Common myeloid progenitor, CD34-positive (primary cell): Measurements from ENCODE around the gene YTHDF2.

Source experiments
- CTCF ChIA-PET: fragments of 350-600 bp; sonication (Branson Sonifier 250); formaldehyde crosslinking; loops from one replicate; lab custom pipeline; 2021; ENCODE audit warnings: antibody characterized with exemption; lab: Charles Lee
- POLR2A ChIA-PET: fragments of 350-600 bp; sonication (Branson Sonifier 250); formaldehyde crosslinking; loops from one replicate; lab custom pipeline; 2021; ENCODE audit warnings: antibody characterized with exemption; lab: Charles Lee
- DNase-seq, 3 donors: peaks; one replicate each; pipeline versions ENCODE4 v3.0.0 to v3.0.0-alpha.2; 2013
- H3K27ac ChIP-seq, 2 experiments: 1 replicate in 1 of 2; 2 replicates in 1 of 2; pipeline ENCODE4 v1.7.0; 2013; ENCODE audit warnings: inconsistent platforms in 2 of 2, low read length in 2 of 2, mild to moderate bottlenecking in 2 of 2, low read depth in 1 of 2, moderate library complexity in 1 of 2; ENCODE audit not compliant: severe bottlenecking in 2 of 2, insufficient read depth in 1 of 2, poor library complexity in 1 of 2
- H3K27me3 ChIP-seq, 5 experiments: replicated peaks in 2 of 5; 1 replicate in 3 of 5; 2 replicates in 2 of 5; pipeline versions ENCODE4 v1.6.1 to v1.7.0; 2013; ENCODE audit warnings: low read length in 4 of 5, mild to moderate bottlenecking in 2 of 5, moderate library complexity in 2 of 5, inconsistent platforms in 1 of 5; ENCODE audit not compliant: insufficient read depth in 5 of 5, control insufficient read depth in 4 of 5
- H3K36me3 ChIP-seq, 4 experiments: 1 replicate in 2 of 4; 2 replicates in 2 of 4; pipeline versions ENCODE4 v1.6.1 to v1.7.0; 2013; ENCODE audit warnings: low read length in 3 of 4, control low read depth in 1 of 4, mild to moderate bottlenecking in 1 of 4; ENCODE audit not compliant: control insufficient read depth in 4 of 4, insufficient read depth in 4 of 4
- H3K4me1 ChIP-seq, 4 experiments: 1 replicate in 3 of 4; 2 replicates in 1 of 4; pipeline versions ENCODE4 v1.6.1 to v1.7.1; 2013; ENCODE audit warnings: low read length in 3 of 4, mild to moderate bottlenecking in 3 of 4, control low read depth in 1 of 4, inconsistent platforms in 1 of 4, moderate library complexity in 1 of 4; ENCODE audit not compliant: control insufficient read depth in 4 of 4, insufficient read depth in 4 of 4; ENCODE audit errors: control extremely low read depth in 1 of 4
- H3K4me3 ChIP-seq, 7 experiments: 1 replicate in 4 of 7; 2 replicates in 3 of 7; pipeline versions ENCODE4 v1.5.1 to v1.7.0; 2013; ENCODE audit warnings: mild to moderate bottlenecking in 7 of 7, low read length in 6 of 7, moderate library complexity in 6 of 7, inconsistent platforms in 2 of 7, low read depth in 2 of 7, control low read depth in 1 of 7; ENCODE audit not compliant: insufficient read depth in 4 of 7, control insufficient read depth in 1 of 7; ENCODE audit errors: extremely low read depth in 1 of 7
- H3K9me3 ChIP-seq, 5 experiments: 1 replicate in 4 of 5; 2 replicates in 1 of 5; pipeline versions ENCODE4 v1.6.1 to v1.7.1; 2013; ENCODE audit warnings: low read length in 4 of 5, mild to moderate bottlenecking in 2 of 5, inconsistent platforms in 1 of 5, low read depth in 1 of 5, moderate library complexity in 1 of 5; ENCODE audit not compliant: control insufficient read depth in 4 of 5, insufficient read depth in 2 of 5; ENCODE audit errors: control extremely low read depth in 1 of 5
- WGBS: methylation state at CpG from one replicate; pipeline ENCODE4 v1.1.5; 2013; ENCODE audit not compliant: insufficient coverage; 5-methylcytosine and 5-hydroxymethylcytosine counted together

YTHDF2 gene

GRCh38 chr1:28804071-28804470 lies 67.3 kb downstream of the YTHDF2 start:
- ChIA-PET POLR2A (no interaction called here), CTCF (interaction anchor here (0.6 to 1.1 kb wide), 2 partner anchors 19 to 201 kb away, joined by 3 to 7 read pairs; no protein-coding TSS in a partner anchor)
- no peaks in the 10 kb centered on the region for H3K9me3 ChIP-seq
- DNase-seq = no peak
- no peak overlapping the region for H3K4me3 ChIP-seq
- H3K36me3 ChIP-seq = no peaks in the 10 kb centered on the region
- peaks cover 0 to 1% (median under 1%) of the 10 kb centered on the region in 4 experiments for H3K4me1 ChIP-seq
- 100% methylated on average over 2 of the region's 3 CpGs for WGBS
- H3K27me3 ChIP-seq = peaks cover 0 to 6% (median 0%) of the 10 kb centered on the region in 5 experiments
- H3K27ac ChIP-seq = no peak overlapping the region

- CTCF ChIA-PET = interaction anchor here (1.9 kb wide), 1 partner anchor 8 kb away, joined by 5 read pairs; no protein-coding TSS in a partner anchor
- peaks cover 5 to 33% (median 18%) of the 10 kb centered on the region in 5 experiments for H3K27me3 ChIP-seq
- H3K4me3 ChIP-seq = no peak overlapping the region
- 78% methylated on average over 2 of the region's 4 CpGs for WGBS
- POLR2A ChIA-PET = no interaction called here
- no peaks in the 10 kb centered on the region for H3K9me3 ChIP-seq
- peaks cover 0 to 3% (median 3%) of the 10 kb centered on the region in 4 experiments for H3K4me1 ChIP-seq
- no peak overlapping the region for H3K27ac ChIP-seq
- no peak for DNase-seq
- H3K36me3 ChIP-seq = no peaks in the 10 kb centered on the region
These were observed 70.3 kb downstream of the YTHDF2 start for GRCh38 chr1:28807046-28807445.

- ChIA-PET CTCF (no interaction called here), POLR2A (no interaction called here)
- Histone ChIP-seq H3K36me3 (no peaks in the 10 kb centered on the region), H3K27ac (no peak overlapping the region), H3K4me1 (peaks cover 0 to 9% (median 7%) of the 10 kb centered on the region in 4 experiments), H3K9me3 (no peaks in the 10 kb centered on the region), H3K4me3 (no peak overlapping the region), H3K27me3 (peaks cover 5 to 42% (median 25%) of the 10 kb centered on the region in 5 experiments)
- WGBS = 80% methylated on average over 3 of the region's 4 CpGs
- peak in 1 of 3 donors; percentile 30 for DNase-seq
These were observed 71.2 kb downstream of the YTHDF2 start for GRCh38 chr1:28807986-28808385.

GRCh38 chr1:28811369-28811765 lies 74.6 kb downstream of the YTHDF2 start:
- H3K4me1 ChIP-seq = peaks cover 0 to 22% (median 18%) of the 10 kb centered on the region in 4 experiments
- no peak overlapping the region for H3K27ac ChIP-seq
- POLR2A ChIA-PET = no interaction called here
- no peaks in the 10 kb centered on the region for H3K9me3 ChIP-seq
- CTCF ChIA-PET = no interaction called here
- H3K4me3 ChIP-seq = peak overlapping the region in 1 of 7 experiments; percentile 10
- no peak for DNase-seq
- peaks cover 5 to 70% (median 41%) of the 10 kb centered on the region in 5 experiments for H3K27me3 ChIP-seq
- H3K36me3 ChIP-seq = no peaks in the 10 kb centered on the region
- 28% methylated on average over 4 of the region's 9 CpGs for WGBS

DNA sequence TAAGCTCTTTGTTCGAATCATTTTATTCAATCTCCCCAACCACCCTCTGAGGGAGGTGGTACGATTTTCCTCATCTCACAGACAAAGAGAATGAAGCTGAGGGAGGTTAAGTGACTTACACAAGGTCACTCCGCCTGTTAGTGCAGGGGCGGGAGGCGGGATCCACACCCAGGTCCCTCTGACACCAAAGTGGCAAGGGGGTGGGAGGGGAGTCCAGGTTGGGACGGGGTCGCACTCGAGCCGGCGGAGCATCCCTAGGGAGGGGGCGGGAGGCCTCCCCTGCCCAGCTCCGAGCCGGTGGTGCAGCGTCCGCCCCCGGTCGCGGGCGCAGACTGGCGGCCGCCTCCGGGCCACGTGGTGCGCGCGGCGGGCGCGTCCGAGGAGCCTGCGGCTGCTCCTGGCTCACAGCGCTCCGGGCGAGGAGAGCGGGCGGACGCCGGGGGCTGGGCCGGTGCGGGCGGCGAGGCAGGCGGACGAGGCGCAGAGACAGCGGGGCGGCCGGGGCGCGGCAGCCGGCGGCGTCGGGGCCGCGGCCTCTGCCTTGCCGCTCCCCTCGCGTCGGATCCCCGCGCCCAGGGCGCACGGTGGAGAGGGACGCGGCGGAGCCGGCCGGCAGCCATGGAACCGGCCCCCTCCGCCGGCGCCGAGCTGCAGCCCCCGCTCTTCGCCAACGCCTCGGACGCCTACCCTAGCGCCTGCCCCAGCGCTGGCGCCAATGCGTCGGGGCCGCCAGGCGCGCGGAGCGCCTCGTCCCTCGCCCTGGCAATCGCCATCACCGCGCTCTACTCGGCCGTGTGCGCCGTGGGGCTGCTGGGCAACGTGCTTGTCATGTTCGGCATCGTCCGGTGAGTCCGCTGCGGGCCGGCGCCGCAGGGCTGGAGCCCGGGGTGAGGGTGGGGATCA lies 75.3 kb downstream of the YTHDF2 start, which contains the start of gene OPRD1:
Gene OPRD1 (plus strand): TSS at position 405 of the 903 bp plus-strand sequence. CDS start 214 bp downstream, at position 619.
- Histone ChIP-seq H3K27me3 (peaks cover 5 to 75% (median 41%) of the 10 kb centered on the region in 5 experiments), H3K36me3 (no peaks in the 10 kb centered on the region), H3K4me3 (peak within 1 kb of the TSS in 2 of 7 experiments; percentile 10 to 36), H3K4me1 (peaks cover 0 to 23% (median 18%) of the 10 kb centered on the region in 4 experiments), H3K27ac (no peak within 1 kb of the TSS), H3K9me3 (no peaks in the 10 kb centered on the region)
- ChIA-PET POLR2A (no interaction called here), CTCF (no interaction called here)
- peak in 2 of 3 donors; percentile 14 to 34 for DNase-seq
- WGBS = 1% methylated on average over 77 of the region's 108 CpGs

DNA sequence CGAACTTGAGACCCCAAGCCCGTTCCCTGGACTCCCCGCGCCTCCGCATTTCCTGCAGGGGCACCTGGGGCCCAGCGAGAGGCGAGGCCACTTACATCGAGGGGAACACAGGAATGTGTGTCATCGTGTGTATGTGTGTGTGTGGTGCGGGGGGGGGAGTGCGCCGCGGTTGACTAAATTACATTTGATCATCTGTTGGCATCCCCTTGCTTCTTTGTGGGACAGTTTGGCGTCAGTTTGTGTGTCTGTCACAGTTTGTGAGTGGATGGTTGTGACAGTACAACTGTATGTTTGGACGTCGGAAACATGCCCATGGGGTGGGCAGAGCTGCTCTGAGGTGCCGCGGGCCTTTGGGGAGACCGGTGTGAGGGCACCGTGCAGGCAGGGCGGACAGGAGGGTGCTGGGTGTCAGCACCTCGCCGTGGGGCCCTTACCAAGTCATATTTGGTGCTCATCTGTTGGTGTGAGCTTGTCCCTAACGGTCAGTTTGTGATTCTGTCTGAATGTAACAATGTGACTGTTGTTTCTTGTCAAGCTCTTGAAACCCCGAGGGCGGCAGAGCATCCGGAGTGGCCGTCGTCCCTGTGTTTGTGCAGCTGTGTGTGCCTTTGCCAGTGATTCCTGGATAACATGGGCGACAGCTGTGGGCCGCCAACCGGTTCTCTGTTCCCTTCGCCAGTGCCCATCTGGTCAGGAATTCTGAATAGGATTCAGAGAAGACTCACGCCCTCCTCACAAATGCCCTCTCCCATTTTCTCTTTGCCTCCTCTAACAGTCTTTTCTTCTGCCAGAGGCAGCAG lies 76.1 kb downstream of the YTHDF2 start:
- no peak overlapping the region for H3K27ac ChIP-seq
- no peaks in the 10 kb centered on the region for H3K36me3 ChIP-seq
- DNase-seq = peak in 1 of 3 donors; percentile 15
- no peaks in the 10 kb centered on the region for H3K9me3 ChIP-seq
- 66% methylated on average over 31 of the region's 34 CpGs for WGBS
- CTCF ChIA-PET = no interaction called here
- POLR2A ChIA-PET = no interaction called here
- peaks cover 5 to 77% (median 41%) of the 10 kb centered on the region in 5 experiments for H3K27me3 ChIP-seq
- peak overlapping the region in 1 of 7 experiments; percentile 36 for H3K4me3 ChIP-seq
- peaks cover 0 to 23% (median 18%) of the 10 kb centered on the region in 4 experiments for H3K4me1 ChIP-seq
